NCI-H187 (cell line): ENCODE measurements around the gene OBSCN.

Experiments used
- DNase-seq, 2 experiments: peaks; one replicate each; lab custom pipeline; 2025; lab: John Stamatoyannopoulos, UW

OBSCN gene

GRCh38 chr1:228309326-228310067 lies 101.7 kb downstream of the OBSCN start:
- no peak for DNase-seq

- no peak for DNase-seq
Observed at GRCh38 chr1:228310162-228310792, 102.4 kb downstream of the OBSCN start.

- no peak for DNase-seq
Observed at GRCh38 chr1:228311091-228311490, 103.2 kb downstream of the OBSCN start.

- no peak for DNase-seq
Observed at GRCh38 chr1:228312136-228312764, 104.4 kb downstream of the OBSCN start.

GRCh38 chr1:228313536-228314277 lies 105.9 kb downstream of the OBSCN start:
- no peak for DNase-seq

GRCh38 chr1:228314315-228314657 lies 106.4 kb downstream of the OBSCN start:
- no peak for DNase-seq

- DNase-seq, result no peak
Observed at GRCh38 chr1:228314658-228315483, 107.0 kb downstream of the OBSCN start.

- no peak for DNase-seq
Observed at GRCh38 chr1:228315484-228315944, 107.7 kb downstream of the OBSCN start.

- DNase-seq, result no peak
Observed at GRCh38 chr1:228315945-228316588, 108.2 kb downstream of the OBSCN start.

GRCh38 chr1:228316589-228317387 lies 108.9 kb downstream of the OBSCN start:
- DNase-seq, result no peak

- DNase-seq, result no peak
Observed at GRCh38 chr1:228317411-228317828, 109.6 kb downstream of the OBSCN start.

- no peak for DNase-seq
Observed at GRCh38 chr1:228317891-228318810, 110.3 kb downstream of the OBSCN start.

- no peak for DNase-seq
Observed at GRCh38 chr1:228318823-228319241, 111.0 kb downstream of the OBSCN start.

- no peak for DNase-seq
Observed at GRCh38 chr1:228319352-228320088, 111.7 kb downstream of the OBSCN start.

- no peak for DNase-seq
Observed at GRCh38 chr1:228320394-228320793, 112.5 kb downstream of the OBSCN start.

GRCh38 chr1:228321435-228321834 lies 113.6 kb downstream of the OBSCN start:
- DNase-seq, result no peak

- DNase-seq, result no peak
Observed at GRCh38 chr1:228321895-228322294, 114.1 kb downstream of the OBSCN start.

- no peak for DNase-seq
Observed at GRCh38 chr1:228323401-228323800, 115.6 kb downstream of the OBSCN start.
